Tibial nerve (tissue), 4 donors: Measurements from ENCODE around the gene GRK2. TPM values are rescaled to one million over a fixed set of nuclear protein-coding genes. Genes with fewer than 3 reads are reported as not detected.
A peak's percentile ranks its signal among the peaks of the same experiment; 100 is the strongest.

Source experiments
- DNase-seq, 2 donors: peaks; one replicate each; pipeline ENCODE4 v3.0.0-alpha.2; 2019; ENCODE audit warnings: low spot score in 2 of 2
- H3K27ac ChIP-seq, 4 donors: fragments of 200-600 bp; sonication (generic) in 3 of 4; one replicate each; pipeline ENCODE4 v1.5.1; 2017 to 2019; ENCODE audit warnings: mild to moderate bottlenecking in 1 of 4
- H3K27me3 ChIP-seq, 2 donors: fragments of 200-600 bp; sonication (generic) in 1 of 2; one replicate each; pipeline versions ENCODE4 v1.5.1 to v1.6.0; 2017 to 2019
- H3K36me3 ChIP-seq, 3 donors: fragments of 200-600 bp; sonication (generic); one replicate each; pipeline ENCODE4 v1.5.1; 2018 to 2019
- H3K4me1 ChIP-seq, 4 donors: fragments of 200-600 bp; sonication (generic) in 3 of 4; one replicate each; pipeline ENCODE4 v1.5.1; 2017 to 2019
- H3K4me3 ChIP-seq, 4 donors: fragments of 200-600 bp; sonication (generic) in 3 of 4; one replicate each; pipeline ENCODE4 v1.5.1; 2017 to 2019; ENCODE audit warnings: mild to moderate bottlenecking in 1 of 4, moderate library complexity in 1 of 4
- H3K9me3 ChIP-seq, 4 donors: fragments of 200-600 bp; sonication (generic) in 3 of 4; one replicate each; pipeline ENCODE4 v1.5.1; 2017 to 2019
- CTCF ChIP-seq, 5 experiments: fragments of 200-600 bp in 3 of 5; fragments of 450-650 bp in 2 of 5; sonication (generic) in 3 of 5; IDR thresholded peaks; one replicate each; pipeline ENCODE4 v1.5.1; 2016 to 2019; ENCODE audit warnings: antibody characterized with exemption in 5 of 5, mild to moderate bottlenecking in 3 of 5, moderate library complexity in 2 of 5
- EP300 ChIP-seq, 2 donors: sonication (generic); formaldehyde crosslinking; IDR thresholded peaks; one replicate each; pipeline ENCODE4 v1.6.1; 2017; ENCODE audit warnings: antibody characterized with exemption in 2 of 2, mild to moderate bottlenecking in 1 of 2
- POLR2A ChIP-seq, 2 donors: fragments of 450-650 bp; IDR thresholded peaks; one replicate each; pipeline ENCODE4 v1.6.1; 2017; ENCODE audit warnings: antibody characterized with exemption in 2 of 2, mild to moderate bottlenecking in 2 of 2, moderate library complexity in 2 of 2
- WGBS, 2 donors: methylation state at CpG; one replicate each; pipeline ENCODE4 v1.1.5; 2018; 5-methylcytosine and 5-hydroxymethylcytosine counted together
- total RNA-seq, 4 donors: library from RNA; depleted of rRNA; stranded (reverse); fragments of >200 nt; gene quantifications; one replicate each; pipeline ENCODE4 v1.1.0, GENCODE V29; 2016

GRK2 gene
- total RNA-seq, 4 donors from 2014 or later: 46.0 to 134 (median 65.4) TPM

- peak in 3 of 5 experiments; percentile 8 to 16 (median 16) for TF ChIP-seq CTCF (IDR thresholded peaks at IDR 0.05)
- TF ChIP-seq EP300 (IDR thresholded peaks at IDR 0.05): no peak
- TF ChIP-seq POLR2A (IDR thresholded peaks at IDR 0.05): no peak
- Histone ChIP-seq H3K36me3 (peaks cover 0 to 45% (median 28%) of the 10 kb centered on the region in 3 donors), H3K27me3 (no peaks in the 10 kb centered on the region), H3K9me3 (no peaks in the 10 kb centered on the region), H3K4me3 (peak overlapping the region; percentile 6 to 41 (median 16)), H3K4me1 (peaks cover 0 to 94% (median 78%) of the 10 kb centered on the region in 4 donors), H3K27ac (peak overlapping the region; percentile 55 to 98 (median 93))
- 28 to 36% methylated on average over 11 to 14 of the region's 16 CpGs for WGBS, 2 donors
- DNase-seq: no peak
Observed at GRCh38 chr11:67276781-67277230, 10.5 kb downstream of the GRK2 start.

DNA sequence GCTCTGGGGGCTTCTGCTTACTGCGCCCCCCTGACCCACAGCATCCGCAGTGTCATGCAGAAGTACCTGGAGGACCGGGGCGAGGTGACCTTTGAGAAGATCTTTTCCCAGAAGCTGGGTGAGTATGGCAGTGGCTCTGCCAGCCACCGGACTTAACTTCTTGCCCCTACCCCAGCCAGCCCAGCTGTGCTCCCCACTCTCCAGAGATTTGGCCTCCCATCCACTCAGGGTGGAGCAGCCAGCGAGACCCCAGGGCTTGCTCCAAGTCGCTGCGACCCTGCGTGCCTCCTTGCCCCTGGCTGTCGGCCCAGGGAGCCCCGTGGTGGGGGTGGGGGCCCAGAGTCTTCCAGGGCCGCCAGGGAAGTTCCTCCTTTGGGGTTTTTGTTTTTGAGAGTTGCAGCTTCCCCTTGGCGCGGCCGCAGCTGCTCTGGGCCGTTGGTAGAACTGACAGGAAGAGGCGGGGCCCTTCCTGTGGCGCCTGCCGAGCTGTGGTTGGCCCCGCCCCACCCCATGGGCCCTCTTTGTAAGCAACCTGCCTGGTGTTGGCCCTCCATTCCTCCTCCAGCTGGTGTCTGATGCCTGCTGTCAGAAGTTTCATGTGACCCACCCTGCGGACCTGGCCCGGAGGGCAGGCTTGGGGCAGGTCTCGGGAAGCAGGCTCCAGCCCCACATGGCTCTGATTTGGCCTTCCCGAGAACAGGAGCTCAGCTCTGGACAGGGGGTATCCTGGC lies 11.1 kb downstream of the GRK2 start:
- Histone ChIP-seq H3K36me3 (peaks cover 0 to 45% (median 34%) of the 10 kb centered on the region in 3 donors), H3K27me3 (no peaks in the 10 kb centered on the region), H3K27ac (peak overlapping the region; percentile 55 to 98 (median 93)), H3K4me3 (peak overlapping the region; percentile 6 to 41 (median 16)), H3K4me1 (peaks cover 0 to 88% (median 72%) of the 10 kb centered on the region in 4 donors), H3K9me3 (no peaks in the 10 kb centered on the region)
- 9 to 16% methylated on average over 15 to 16 of the region's 24 CpGs for WGBS, 2 donors
- TF ChIP-seq POLR2A (IDR thresholded peaks at IDR 0.05) (peak in 1 of 2 donors; percentile 29), EP300 (IDR thresholded peaks at IDR 0.05) (peak in 1 of 2 donors; percentile 71), CTCF (IDR thresholded peaks at IDR 0.05) (peak in 1 of 5 experiments; percentile 9)
- DNase-seq: peak; percentile 82 to 86

DNA sequence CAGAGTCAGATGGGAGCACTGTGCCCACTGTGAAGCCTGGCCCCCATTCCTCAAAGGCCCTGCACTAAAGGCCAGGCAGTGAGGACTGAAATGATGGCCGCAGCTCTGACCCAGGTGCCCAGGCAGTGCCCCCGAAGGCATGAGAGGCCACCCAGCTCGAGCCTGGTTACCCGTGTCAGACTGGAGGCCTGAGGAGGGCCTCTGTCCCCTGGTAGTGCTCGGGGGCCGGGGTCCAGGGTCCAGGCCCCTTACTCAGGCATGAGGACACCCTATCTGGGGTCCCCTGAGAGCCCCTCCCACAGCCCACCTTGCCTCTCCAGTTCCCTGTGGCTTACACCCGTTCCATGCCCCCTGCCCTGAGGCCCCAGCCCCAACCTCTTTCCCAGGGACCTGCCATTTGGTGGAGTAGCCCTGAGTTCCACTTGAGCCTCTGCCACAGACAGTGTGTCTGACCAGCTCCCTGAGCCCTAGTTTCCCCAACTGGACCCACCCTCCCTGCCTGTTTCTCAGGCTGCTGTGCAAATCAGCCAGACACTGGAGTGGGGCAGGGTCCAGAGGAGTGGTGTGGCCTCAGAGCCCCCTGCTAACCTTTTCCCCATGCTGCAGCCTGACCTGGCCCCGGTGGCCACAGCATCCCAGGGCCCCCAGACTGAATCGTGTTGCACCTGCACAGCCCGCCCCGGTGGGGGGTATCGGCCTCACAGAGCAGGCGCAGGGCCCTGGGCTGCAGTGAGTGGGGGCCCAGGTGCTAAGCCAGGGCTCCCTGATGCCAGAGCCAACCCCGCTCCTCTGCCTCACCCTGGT lies 12.1 kb downstream of the GRK2 start:
- Histone ChIP-seq H3K4me1 (peaks cover 0 to 79% (median 63%) of the 10 kb centered on the region in 4 donors), H3K27me3 (no peaks in the 10 kb centered on the region), H3K36me3 (peaks cover 5 to 51% (median 41%) of the 10 kb centered on the region in 3 donors), H3K9me3 (no peaks in the 10 kb centered on the region), H3K4me3 (peak overlapping the region in 2 of 4 donors; percentile 24 to 41), H3K27ac (peak overlapping the region; percentile 55 to 98 (median 93))
- 83 to 85% methylated on average over 7 to 14 of the region's 14 CpGs for whole genome bisulfite sequencing, 2 donors
- no peak for DNase-seq
- no peak for TF ChIP-seq EP300 (IDR thresholded peaks at IDR 0.05)
- no peak for TF ChIP-seq CTCF (IDR thresholded peaks at IDR 0.05)
- TF ChIP-seq POLR2A (IDR thresholded peaks at IDR 0.05): no peak

GRCh38 chr11:67278939-67279588 lies 12.8 kb downstream of the GRK2 start:
- Histone ChIP-seq H3K27ac (peak overlapping the region in 3 of 4 donors; percentile 90 to 98 (median 96)), H3K4me3 (no peak overlapping the region), H3K27me3 (no peaks in the 10 kb centered on the region), H3K4me1 (peaks cover 0 to 72% (median 57%) of the 10 kb centered on the region in 4 donors), H3K36me3 (peaks cover 5 to 58% (median 48%) of the 10 kb centered on the region in 3 donors), H3K9me3 (no peaks in the 10 kb centered on the region)
- no peak for TF ChIP-seq POLR2A (IDR thresholded peaks at IDR 0.05)
- no peak for TF ChIP-seq EP300 (IDR thresholded peaks at IDR 0.05)
- TF ChIP-seq CTCF (IDR thresholded peaks at IDR 0.05): no peak
- WGBS, 2 donors: 84 to 93% methylated on average over 13 to 14 of the region's 14 CpGs
- no peak for DNase-seq
